HepG2 (cell line): ENCODE measurements around the gene CCL24. TPM values are rescaled to one million over a fixed set of nuclear protein-coding genes. Genes with fewer than 3 reads are reported as not detected.

Experiments
- ATAC-seq: fragments of 200-7000 bp; cut with Tn5 transposase; 3 replicates; pipeline ENCODE4 v1.9.1; 2020; ENCODE audit warnings: mild to moderate bottlenecking, moderate library complexity
- BruUV-seq: library from RNA; stranded (reverse); fragments of 400-500 nt; replicated peaks from 2 replicates; lab custom pipeline; 2021; lab: Mats Ljungman, UMichigan
- CTCF ChIA-PET: fragments of 300-600 bp; formaldehyde crosslinking; extraction: SDS; loops from one replicate; lab custom pipeline; 2021; ENCODE audit warnings: low total read pairs, inconsistent platforms, low intra/inter-chr PET ratio; lab: Yijun Ruan, JAX
- POLR2A ChIA-PET: fragments of 350-600 bp; sonication (Branson Sonifier 250); formaldehyde crosslinking; loops from one replicate; lab custom pipeline; 2020; ENCODE audit warnings: antibody characterized with exemption, inconsistent platforms; lab: Yijun Ruan, JAX
- DNase-seq: peaks from one replicate; pipeline ENCODE4 v3.0.0-alpha.2; 2015; ENCODE audit warnings: low spot score
- FAIRE-seq: peaks from 3 replicates; lab custom pipeline; 2011; peaks lifted over from hg19 to GRCh38; lab: Jason Lieb, UNC
- H2AFZ ChIP-seq: one replicate; pipeline ENCODE4 v1.6.1; 2011; ENCODE audit warnings: low read length, inconsistent platforms
- H3K27ac ChIP-seq: fragments of 300-600 bp; 3 replicates; pipeline ENCODE4 v1.8.0; 2011; ENCODE audit warnings: mixed run types, mild to moderate bottlenecking, mixed read lengths, low read length, inconsistent platforms; ENCODE audit not compliant: insufficient read depth; ENCODE audit errors: extremely low read length
- H3K27me3 ChIP-seq, 2 experiments: fragments of 200-600 bp in 1 of 2; 2 replicates in 1 of 2; 3 replicates in 1 of 2; pipeline versions ENCODE4 v1.6.0 to v1.8.0; 2011; ENCODE audit warnings: low read length in 2 of 2, mild to moderate bottlenecking in 2 of 2, moderate library complexity in 2 of 2, inconsistent platforms in 1 of 2; ENCODE audit not compliant: insufficient read depth in 2 of 2, control insufficient read depth in 1 of 2
- H3K36me3 ChIP-seq, 2 experiments: fragments of 200-600 bp in 1 of 2; replicated peaks in 1 of 2; 2 replicates in 1 of 2; 3 replicates in 1 of 2; pipeline versions ENCODE4 v1.5.1 to v1.8.0; 2011; ENCODE audit warnings: low read length in 2 of 2, inconsistent platforms in 1 of 2; ENCODE audit not compliant: insufficient read depth in 2 of 2, control insufficient read depth in 1 of 2
- H3K4me1 ChIP-seq: 2 replicates; pipeline ENCODE4 v1.5.1; 2012; ENCODE audit warnings: low read length, inconsistent platforms; ENCODE audit not compliant: insufficient read depth
- H3K4me2 ChIP-seq: 2 replicates; pipeline ENCODE4 v1.6.0; 2011; ENCODE audit warnings: low read depth, low read length, inconsistent platforms
- H3K4me3 ChIP-seq, 3 experiments: fragments of 200-600 bp in 1 of 3; sonication (generic), shearing (Covaris generic) in 1 of 3; replicated peaks in 1 of 3; 2 replicates each; pipeline ENCODE4 v1.5.1; 2011 to 2016; ENCODE audit warnings: low read length in 3 of 3, inconsistent platforms in 2 of 3, low read depth in 2 of 3, mild to moderate bottlenecking in 2 of 3, control low read depth in 1 of 3, mixed read lengths in 1 of 3; ENCODE audit not compliant: insufficient read depth in 1 of 3
- H3K79me2 ChIP-seq: one replicate; pipeline ENCODE4 v1.6.1; 2011; ENCODE audit warnings: low read length, inconsistent platforms; ENCODE audit not compliant: insufficient read depth
- H3K9ac ChIP-seq: 2 replicates; pipeline ENCODE4 v1.6.0; 2011; ENCODE audit warnings: mild to moderate bottlenecking, low read depth, low read length, inconsistent platforms; ENCODE audit not compliant: insufficient read depth
- H3K9me3 ChIP-seq: 2 replicates; pipeline ENCODE4 v1.5.1; 2012; ENCODE audit warnings: mild to moderate bottlenecking, low read length
- H4K20me1 ChIP-seq: 2 replicates; pipeline ENCODE4 v1.6.0; 2011; ENCODE audit warnings: inconsistent platforms, mild to moderate bottlenecking, low read length, moderate library complexity; ENCODE audit not compliant: insufficient read depth
- AGO2 ChIP-seq: fragments of 200-400 bp; formaldehyde crosslinking; optimal IDR thresholded peaks from 2 replicates; pipeline ENCODE3; 2017; ENCODE audit warnings: mild to moderate bottlenecking, low read depth, low read length, moderate library complexity
- BRCA1 ChIP-seq: sonication (generic); formaldehyde crosslinking; IDR thresholded peaks from 2 replicates; pipeline ENCODE4 v1.4.0; 2020; ENCODE audit warnings: missing genetic modification reagents
- CTCF ChIP-seq: sonication (generic); formaldehyde crosslinking; IDR thresholded peaks from 2 replicates; pipeline ENCODE4 v1.5.0; 2020; ENCODE audit warnings: mild to moderate bottlenecking, missing genetic modification reagents, moderate library complexity
- ISL2 ChIP-seq: sonication (generic); formaldehyde crosslinking; IDR thresholded peaks from 2 replicates; pipeline ENCODE4 v1.5.0; 2020; ENCODE audit warnings: missing genetic modification reagents
- JDP2 ChIP-seq: sonication (generic); formaldehyde crosslinking; IDR thresholded peaks from 2 replicates; pipeline ENCODE4 v1.8.1; 2022; ENCODE audit warnings: missing genetic modification reagents, borderline replicate concordance
- MXD1 ChIP-seq: sonication (generic); formaldehyde crosslinking; IDR thresholded peaks from 2 replicates; pipeline ENCODE4 v1.4.0; 2020; ENCODE audit warnings: mild to moderate bottlenecking, missing genetic modification reagents
- ZNF251 ChIP-seq: sonication (generic); formaldehyde crosslinking; IDR thresholded peaks from 2 replicates; pipeline ENCODE4 v1.9.0; 2021; ENCODE audit warnings: mild to moderate bottlenecking, missing genetic modification reagents
- ZNF292 ChIP-seq: sonication (generic); formaldehyde crosslinking; IDR thresholded peaks from 2 replicates; pipeline ENCODE4 v1.8.1; 2022; ENCODE audit warnings: mild to moderate bottlenecking, low read depth, missing genetic modification reagents, borderline replicate concordance
- ZNF737 ChIP-seq: sonication (generic); formaldehyde crosslinking; IDR thresholded peaks from 2 replicates; pipeline ENCODE4 v1.5.0; 2020; ENCODE audit warnings: missing genetic modification reagents, mild to moderate bottlenecking, borderline replicate concordance
- ZNF800 ChIP-seq: sonication (generic); formaldehyde crosslinking; IDR thresholded peaks from 2 replicates; pipeline ENCODE4 v1.4.0; 2020; ENCODE audit warnings: missing genetic modification reagents
- ZSCAN29 ChIP-seq: sonication (generic); formaldehyde crosslinking; conservative IDR thresholded peaks from 2 replicates; pipeline ENCODE4 v1.4.0; 2020; ENCODE audit warnings: mild to moderate bottlenecking, missing genetic modification reagents
- WGBS: methylation state at CpG from one replicate; pipeline ENCODE4 v1.1.6; 2017; ENCODE audit warnings: low lambda C conversion rate; 5-methylcytosine and 5-hydroxymethylcytosine counted together
- in situ Hi-C: cut with HindIII; loops from 2 replicates; pipeline ENCODE4 v1.10.0; 2017; ENCODE audit warnings: low pct_unique_long_range_greater_than_20kb; ENCODE audit not compliant: extremely low pct_ligation_motif_present
- intact Hi-C: fragments of 100-400 bp; cut with micrococcal nuclease; formaldehyde crosslinking; loops from one replicate; pipeline ENCODE4 v1.10.0; 2022; ENCODE audit not compliant: unreplicated experiment
- polyA plus RNA-seq, 8 experiments: library from polyadenylated mRNA; depleted of rRNA in 3 of 8; stranded (reverse) in 7 of 8; unstranded in 1 of 8; fragments of >200 nt; fragmentation: Illumina TruSeq in 4 of 8; extraction: Trizol in 4 of 8; gene quantifications; 2 replicates each; pipeline versions ENCODE4 v1.2.1 to v1.2.3, GENCODE V29; 2011 to 2016; ENCODE audit warnings: low read depth in 4 of 8, missing spikeins in 1 of 8, mixed read lengths in 1 of 8; ENCODE audit not compliant: insufficient read depth in 1 of 8
- total RNA-seq, 5 experiments: library from RNA; depleted of rRNA; stranded (reverse); fragments of >200 nt; fragmentation: Illumina TruSeq; extraction: Trizol; gene quantifications; 2 replicates each; pipeline ENCODE4 v1.2.3, GENCODE V29; 2016; ENCODE audit warnings: low read depth in 1 of 5
- TF ChIP-seq, protein P1 (sequence below): IDR thresholded peaks from 2 replicates; pipeline ENCODE4 v1.6.1; 2016; ENCODE audit warnings: mild to moderate bottlenecking, missing biosample characterization, missing genetic modification reagents

CCL24 gene
- total and polyA plus RNA-seq, 2 of the 13 experiments (the other 11 are each of a cell fraction or from before 2014, with no cell fraction given): not detected

DNA sequence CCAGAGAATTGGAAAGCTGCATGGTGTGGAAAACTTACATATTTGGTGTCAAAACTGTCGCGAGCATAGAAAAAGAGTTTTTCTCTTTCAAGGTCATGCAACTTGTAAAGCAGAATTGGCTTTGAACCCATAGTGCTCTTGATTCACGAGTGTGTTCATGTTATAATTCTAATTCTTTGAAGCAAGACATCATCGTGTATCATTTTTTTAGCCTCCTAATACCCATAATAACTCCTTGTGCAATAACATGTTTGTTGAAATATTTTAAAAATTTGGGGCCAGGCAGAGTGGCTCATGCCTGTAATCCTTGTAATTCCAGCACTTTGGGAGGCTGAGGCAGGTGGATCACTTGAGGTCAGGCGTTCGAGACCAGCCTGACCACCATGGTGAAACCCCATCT is 4.2 kb downstream of the CCL24 start:
- Histone ChIP-seq H3K27me3 (no peaks in the 10 kb centered on the region), H3K4me2 (no peak overlapping the region), H3K4me1 (no peaks in the 10 kb centered on the region), H3K4me3 (no peak overlapping the region), H2AFZ (no peak overlapping the region), H3K79me2 (no peaks in the 10 kb centered on the region), H3K27ac (no peak overlapping the region), H3K9ac (no peak overlapping the region), H3K9me3 (peaks cover 22% of the 10 kb centered on the region), H3K36me3 (no peaks in the 10 kb centered on the region), H4K20me1 (no peaks in the 10 kb centered on the region)
- CTCF ChIA-PET: no interaction called here
- POLR2A ChIA-PET: no interaction called here
- in situ Hi-C loops: no loop called here
- DNase-seq: no peak
- ATAC-seq: no peak
- intact Hi-C loops: no loop called here
- WGBS: 35% methylated on average over 6 of the region's 6 CpGs
- no peak for FAIRE-seq
- BruUV-seq: no TSS peak
- no peak for TF ChIP-seq ISL2 (CRISPR knock-in tag)
- TF ChIP-seq CTCF (CRISPR knock-in tag): no peak
- TF ChIP-seq BRCA1 (CRISPR knock-in tag): no peak
- no peak for TF ChIP-seq ZNF800 (CRISPR knock-in tag)
- TF ChIP-seq ZSCAN29 (CRISPR knock-in tag): no peak
- TF ChIP-seq AGO2: no peak
- TF ChIP-seq ZNF737: no peak
- TF ChIP-seq MXD1: no peak
- no peak for TF ChIP-seq JDP2 (CRISPR knock-in tag)
- no peak for TF ChIP-seq ZNF251 (CRISPR knock-in tag)
- TF ChIP-seq, protein P1, sequence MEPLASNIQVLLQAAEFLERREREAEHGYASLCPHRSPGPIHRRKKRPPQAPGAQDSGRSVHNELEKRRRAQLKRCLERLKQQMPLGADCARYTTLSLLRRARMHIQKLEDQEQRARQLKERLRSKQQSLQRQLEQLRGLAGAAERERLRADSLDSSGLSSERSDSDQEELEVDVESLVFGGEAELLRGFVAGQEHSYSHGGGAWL (CRISPR knock-in tag): no peak
- TF ChIP-seq ZNF292 (CRISPR knock-in tag): no peak
